Neural cell (in vitro differentiated cells): ENCODE measurements around the gene CDC16. TPM values are rescaled to one million over a fixed set of nuclear protein-coding genes. Genes with fewer than 3 reads are reported as not detected.

Experiments
- H2AFZ ChIP-seq: fragments of 200-600, 300-800 bp; sonication (generic), shearing (Covaris generic); 2 replicates; pipeline ENCODE4 v1.6.0; 2014; ENCODE audit warnings: low read depth, mild to moderate bottlenecking, antibody characterized with exemption, low read length, moderate library complexity
- H3F3A ChIP-seq: fragments of 200-600 bp; shearing (Covaris generic); 2 replicates; pipeline ENCODE4 v1.6.1; 2016; ENCODE audit warnings: mild to moderate bottlenecking, moderate library complexity, mixed read lengths, antibody characterized with exemption, low read length; ENCODE audit not compliant: insufficient read depth, poor library complexity, severe bottlenecking
- H3K27ac ChIP-seq: fragments of 200-600, 300-800 bp; sonication (generic), shearing (Covaris generic); 2 replicates; pipeline ENCODE4 v1.5.1; 2014; ENCODE audit warnings: mild to moderate bottlenecking, low read length, moderate library complexity
- H3K27me3 ChIP-seq: fragments of 300-800, 200-600 bp; sonication (generic), shearing (Covaris generic); 2 replicates; pipeline ENCODE4 v1.6.0; 2014; ENCODE audit warnings: mild to moderate bottlenecking, low read depth, low read length, moderate library complexity; ENCODE audit not compliant: insufficient read depth
- H3K36me3 ChIP-seq: fragments of 300-800, 200-600 bp; sonication (generic), shearing (Covaris generic); 2 replicates; pipeline ENCODE4 v1.5.1; 2014; ENCODE audit warnings: mild to moderate bottlenecking, antibody characterized with exemption, low read length, moderate library complexity; ENCODE audit not compliant: insufficient read depth
- H3K4me2 ChIP-seq: fragments of 300-800, 200-600 bp; sonication (generic), shearing (Covaris generic); 2 replicates; pipeline ENCODE4 v1.6.0; 2014; ENCODE audit warnings: mild to moderate bottlenecking, low read length
- H3K4me3 ChIP-seq: fragments of 300-800, 200-600 bp; sonication (generic), shearing (Covaris generic); 2 replicates; pipeline ENCODE4 v1.5.1; 2014; ENCODE audit warnings: mild to moderate bottlenecking, low read length, moderate library complexity
- H3K79me2 ChIP-seq: fragments of 200-600 bp; shearing (Covaris generic); replicated peaks from 2 replicates; pipeline ENCODE4 v1.6.0; 2014; ENCODE audit warnings: mild to moderate bottlenecking, low read length, moderate library complexity; ENCODE audit not compliant: insufficient read depth
- H3K9ac ChIP-seq: fragments of 300-800, 200-600 bp; sonication (generic), shearing (Covaris generic); 2 replicates; pipeline ENCODE4 v1.6.1; 2016; ENCODE audit warnings: mild to moderate bottlenecking, low read length, mixed read lengths
- H3K9me2 ChIP-seq: fragments of 200-600 bp; shearing (Covaris generic); 2 replicates; pipeline ENCODE4 v1.6.1; 2016; ENCODE audit warnings: mild to moderate bottlenecking, low read length, mixed read lengths; ENCODE audit not compliant: insufficient read depth
- H3K9me3 ChIP-seq: fragments of 200-600, 300-800 bp; sonication (generic), shearing (Covaris generic); 2 replicates; pipeline ENCODE4 v1.6.1; 2016; ENCODE audit warnings: mild to moderate bottlenecking, mixed run types, low read length, moderate library complexity, mixed read lengths
- H4K20me1 ChIP-seq: fragments of 200-600 bp; shearing (Covaris generic); 2 replicates; pipeline ENCODE4 v1.6.1; 2016; ENCODE audit warnings: mild to moderate bottlenecking, mixed run types; ENCODE audit not compliant: insufficient read depth
- CTCF ChIP-seq: fragments of 450-650 bp; IDR thresholded peaks from 2 replicates; pipeline ENCODE4 v1.5.1; 2014; ENCODE audit warnings: antibody characterized with exemption, mild to moderate bottlenecking, moderate library complexity; ENCODE audit not compliant: poor library complexity, severe bottlenecking
- EP300 ChIP-seq: fragments of 450-650 bp; conservative IDR thresholded peaks from 2 replicates; pipeline ENCODE4 v1.6.1; 2014; ENCODE audit warnings: antibody characterized with exemption, mild to moderate bottlenecking, moderate library complexity; ENCODE audit not compliant: poor library complexity, severe bottlenecking
- EZH2 ChIP-seq: fragments of 200-600, 300-800 bp; shearing (Covaris generic), sonication (generic); IDR thresholded peaks from 2 replicates; pipeline ENCODE4 v1.6.1; 2014; ENCODE audit warnings: antibody characterized with exemption, low read length, borderline replicate concordance, mild to moderate bottlenecking; ENCODE audit not compliant: insufficient read depth, poor library complexity, severe bottlenecking
- MXI1 ChIP-seq: fragments of 450-650 bp; conservative IDR thresholded peaks from 2 replicates; pipeline ENCODE4 v1.6.1; 2014; ENCODE audit warnings: antibody characterized with exemption, mild to moderate bottlenecking; ENCODE audit not compliant: poor library complexity, severe bottlenecking
- POLR2AphosphoS5 ChIP-seq: IDR thresholded peaks from 2 replicates; pipeline ENCODE4 v1.6.1; 2012
- RAD21 ChIP-seq: fragments of 450-650 bp; conservative IDR thresholded peaks from 2 replicates; pipeline ENCODE4 v1.6.1; 2014; ENCODE audit warnings: antibody characterized with exemption, mild to moderate bottlenecking, moderate library complexity
- REST ChIP-seq: IDR thresholded peaks from 2 replicates; pipeline ENCODE4 v1.6.1; 2012; ENCODE audit warnings: borderline replicate concordance
- SMC3 ChIP-seq: fragments of 450-650 bp; conservative IDR thresholded peaks from 2 replicates; pipeline ENCODE4 v1.6.1; 2014; ENCODE audit warnings: antibody characterized with exemption, mild to moderate bottlenecking, moderate library complexity; ENCODE audit not compliant: poor library complexity
- TAF1 ChIP-seq: IDR thresholded peaks from 2 replicates; pipeline ENCODE4 v1.6.1; 2012; ENCODE audit warnings: low read depth
- polyA plus RNA-seq: library from polyadenylated mRNA; depleted of rRNA; stranded (reverse); fragments of >200 nt; gene quantifications from 2 replicates; pipeline ENCODE4 v1.2.3, GENCODE V29; 2014

CDC16 gene
- polyA plus RNA-seq, 1 donor from 2014 or later, result 78.4 TPM

DNA sequence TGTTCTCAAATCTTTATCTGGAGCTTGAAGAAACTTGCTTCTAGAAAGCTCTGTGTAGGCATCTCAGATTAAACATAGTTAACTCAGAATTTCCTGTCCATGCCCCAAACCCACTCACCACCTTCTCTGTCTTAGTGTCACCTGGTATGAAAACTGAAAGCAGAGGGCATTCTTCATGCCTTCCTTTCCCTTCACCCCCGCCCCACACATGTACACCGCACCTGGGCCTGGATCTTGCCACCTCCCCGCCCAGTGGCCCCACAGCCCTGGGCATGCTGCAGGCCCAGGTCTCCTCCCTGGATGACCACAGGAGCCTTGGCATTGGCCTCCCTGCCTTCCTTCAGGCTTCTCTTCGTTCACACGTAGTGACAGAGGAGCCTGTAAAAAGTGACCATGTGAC, 39.8 kb upstream of the CDC16 start:
- no peak overlapping the region for H3K27ac ChIP-seq
- no peak overlapping the region for H3K9ac ChIP-seq
- H3K9me2 ChIP-seq, result no peaks in the 10 kb centered on the region
- no peak overlapping the region for H2AFZ ChIP-seq
- TF ChIP-seq MXI1 (no peak), REST (no peak), EZH2 (no peak), CTCF (no peak), SMC3 (no peak), TAF1 (no peak), EP300 (no peak), RAD21 (no peak), POLR2AphosphoS5 (no peak)
- no peaks in the 10 kb centered on the region for H3F3A ChIP-seq
- no peaks in the 10 kb centered on the region for H3K36me3 ChIP-seq
- no peak overlapping the region for H3K4me2 ChIP-seq
- no peaks in the 10 kb centered on the region for H4K20me1 ChIP-seq
- no peaks in the 10 kb centered on the region for H3K9me3 ChIP-seq
- H3K4me3 ChIP-seq, result no peak overlapping the region
- H3K27me3 ChIP-seq, result no peaks in the 10 kb centered on the region
- H3K79me2 ChIP-seq, result no peaks in the 10 kb centered on the region

DNA sequence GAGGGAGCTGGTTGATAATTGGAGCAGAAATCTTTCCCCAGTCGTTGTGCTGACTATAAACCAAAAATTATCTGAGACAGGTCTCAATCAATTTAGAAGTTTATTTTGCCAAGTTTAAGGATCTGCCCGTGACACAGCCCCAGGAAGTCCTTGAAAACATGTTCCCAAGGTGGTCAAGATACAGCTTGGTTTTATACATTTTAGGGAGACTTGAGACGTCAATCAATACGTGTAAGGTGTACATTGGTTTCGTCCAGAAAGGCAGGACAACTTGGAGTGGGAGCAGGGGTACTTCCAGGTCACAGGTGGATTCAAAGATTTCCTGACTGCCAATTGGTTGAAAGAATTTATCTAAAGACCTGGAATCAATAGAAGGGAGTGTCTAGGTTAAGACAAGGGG, 38.1 kb upstream of the CDC16 start:
- TF ChIP-seq REST (no peak), RAD21 (no peak), TAF1 (no peak), EP300 (no peak), EZH2 (no peak), SMC3 (no peak), CTCF (no peak), POLR2AphosphoS5 (no peak), MXI1 (no peak)
- H3K4me2 ChIP-seq, result no peak overlapping the region
- no peak overlapping the region for H2AFZ ChIP-seq
- no peaks in the 10 kb centered on the region for H4K20me1 ChIP-seq
- H3K27ac ChIP-seq, result no peak overlapping the region
- H3K4me3 ChIP-seq, result no peak overlapping the region
- no peaks in the 10 kb centered on the region for H3K9me2 ChIP-seq
- H3K9me3 ChIP-seq, result no peaks in the 10 kb centered on the region
- H3F3A ChIP-seq, result no peaks in the 10 kb centered on the region
- no peaks in the 10 kb centered on the region for H3K36me3 ChIP-seq
- no peaks in the 10 kb centered on the region for H3K79me2 ChIP-seq
- no peak overlapping the region for H3K9ac ChIP-seq
- H3K27me3 ChIP-seq, result no peaks in the 10 kb centered on the region
